D721Med (cell line): ENCODE measurements around the gene GFER.

Source experiments
- DNase-seq: peaks from one replicate; pipeline ENCODE4 v3.0.0; 2011; ENCODE audit warnings: low spot score; ENCODE audit not compliant: insufficient read length
- FAIRE-seq: peaks from 2 replicates; lab custom pipeline; 2011; peaks lifted over from hg19 to GRCh38; lab: Jason Lieb, UNC
- TF ChIP-seq, protein P1 (sequence below): IDR thresholded peaks from 2 replicates; pipeline ENCODE4 v1.5.1; 2012; ENCODE audit warnings: mild to moderate bottlenecking, control low read depth; ENCODE audit not compliant: insufficient read depth; ENCODE audit errors: missing control alignments

GFER gene

DNA sequence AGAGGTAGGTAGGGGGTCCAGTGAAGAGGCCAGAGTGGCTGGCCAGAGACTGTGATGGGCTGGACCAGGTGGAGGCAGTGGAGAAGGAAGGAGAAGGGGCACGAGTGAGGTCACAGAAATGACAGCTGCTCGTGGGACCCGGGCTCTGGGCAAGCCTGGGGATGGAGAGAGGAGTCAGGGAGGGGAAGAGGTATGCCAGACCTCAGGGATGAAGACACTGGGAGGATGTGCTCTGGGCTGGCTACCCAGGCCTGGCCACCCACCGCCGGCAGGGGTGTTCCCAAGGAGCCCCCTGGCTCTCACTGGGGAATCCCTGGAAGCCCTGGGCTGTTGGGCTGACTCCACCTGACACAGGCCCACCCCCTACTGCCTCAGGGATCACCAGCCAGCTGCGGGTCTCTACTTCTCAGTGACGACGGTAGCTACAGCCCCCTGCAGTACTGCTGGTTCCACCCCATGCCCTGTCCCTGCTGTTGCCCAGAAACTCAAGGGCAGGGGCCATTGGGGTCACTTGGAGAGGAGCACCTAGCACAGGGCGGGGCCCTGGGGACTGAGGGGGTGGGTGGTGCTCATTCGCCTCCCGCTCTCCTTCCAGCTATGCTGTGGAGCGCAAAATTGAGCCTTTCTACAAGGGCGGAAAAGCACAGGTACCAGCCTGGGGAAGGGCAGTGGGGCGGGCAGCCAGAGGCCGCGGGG lies 10.4 kb upstream of the GFER start:
- no peak for DNase-seq
- FAIRE-seq: no peak
- TF ChIP-seq, protein P1, sequence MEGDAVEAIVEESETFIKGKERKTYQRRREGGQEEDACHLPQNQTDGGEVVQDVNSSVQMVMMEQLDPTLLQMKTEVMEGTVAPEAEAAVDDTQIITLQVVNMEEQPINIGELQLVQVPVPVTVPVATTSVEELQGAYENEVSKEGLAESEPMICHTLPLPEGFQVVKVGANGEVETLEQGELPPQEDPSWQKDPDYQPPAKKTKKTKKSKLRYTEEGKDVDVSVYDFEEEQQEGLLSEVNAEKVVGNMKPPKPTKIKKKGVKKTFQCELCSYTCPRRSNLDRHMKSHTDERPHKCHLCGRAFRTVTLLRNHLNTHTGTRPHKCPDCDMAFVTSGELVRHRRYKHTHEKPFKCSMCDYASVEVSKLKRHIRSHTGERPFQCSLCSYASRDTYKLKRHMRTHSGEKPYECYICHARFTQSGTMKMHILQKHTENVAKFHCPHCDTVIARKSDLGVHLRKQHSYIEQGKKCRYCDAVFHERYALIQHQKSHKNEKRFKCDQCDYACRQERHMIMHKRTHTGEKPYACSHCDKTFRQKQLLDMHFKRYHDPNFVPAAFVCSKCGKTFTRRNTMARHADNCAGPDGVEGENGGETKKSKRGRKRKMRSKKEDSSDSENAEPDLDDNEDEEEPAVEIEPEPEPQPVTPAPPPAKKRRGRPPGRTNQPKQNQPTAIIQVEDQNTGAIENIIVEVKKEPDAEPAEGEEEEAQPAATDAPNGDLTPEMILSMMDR: no peak

DNA sequence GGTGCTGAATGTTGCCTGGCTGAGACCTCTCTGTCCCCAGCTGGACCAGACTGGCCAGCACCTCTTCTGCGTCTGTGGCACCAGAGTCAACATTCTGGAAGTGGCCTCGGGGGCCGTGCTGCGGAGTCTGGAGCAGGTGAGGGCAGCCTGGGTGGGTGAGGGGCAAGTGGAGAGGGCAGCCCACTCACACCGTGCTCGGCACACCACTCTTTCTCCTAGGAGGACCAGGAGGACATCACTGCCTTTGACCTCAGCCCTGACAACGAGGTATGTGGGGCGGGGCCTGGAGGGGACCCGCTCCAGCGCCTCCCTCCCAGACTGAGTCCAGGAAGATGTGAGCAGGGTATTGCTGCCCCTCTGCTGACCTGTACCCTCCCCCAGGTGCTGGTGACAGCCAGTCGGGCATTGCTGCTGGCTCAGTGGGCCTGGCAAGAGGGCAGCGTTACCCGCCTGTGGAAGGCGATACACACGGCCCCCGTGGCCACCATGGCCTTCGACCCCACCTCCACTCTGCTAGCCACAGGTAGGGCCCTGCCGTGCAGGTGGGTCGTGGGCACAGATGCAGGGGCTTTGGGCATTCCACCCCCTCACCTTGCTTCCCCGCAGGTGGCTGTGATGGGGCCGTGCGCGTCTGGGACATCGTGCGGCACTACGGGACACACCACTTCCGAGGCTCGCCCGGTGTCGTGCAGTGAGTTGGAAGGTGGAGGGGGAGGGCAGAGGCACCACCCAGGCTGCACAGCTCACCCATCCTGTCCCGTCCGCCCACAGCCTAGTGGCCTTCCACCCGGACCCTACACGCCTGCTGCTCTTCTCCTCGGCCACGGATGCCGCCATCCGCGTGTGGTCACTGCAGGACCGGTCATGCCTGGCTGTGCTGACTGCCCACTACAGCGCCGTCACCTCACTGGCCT lies 9.6 kb upstream of the GFER start:
- TF ChIP-seq, protein P1: no peak
- no peak for FAIRE-seq
- no peak for DNase-seq

DNA sequence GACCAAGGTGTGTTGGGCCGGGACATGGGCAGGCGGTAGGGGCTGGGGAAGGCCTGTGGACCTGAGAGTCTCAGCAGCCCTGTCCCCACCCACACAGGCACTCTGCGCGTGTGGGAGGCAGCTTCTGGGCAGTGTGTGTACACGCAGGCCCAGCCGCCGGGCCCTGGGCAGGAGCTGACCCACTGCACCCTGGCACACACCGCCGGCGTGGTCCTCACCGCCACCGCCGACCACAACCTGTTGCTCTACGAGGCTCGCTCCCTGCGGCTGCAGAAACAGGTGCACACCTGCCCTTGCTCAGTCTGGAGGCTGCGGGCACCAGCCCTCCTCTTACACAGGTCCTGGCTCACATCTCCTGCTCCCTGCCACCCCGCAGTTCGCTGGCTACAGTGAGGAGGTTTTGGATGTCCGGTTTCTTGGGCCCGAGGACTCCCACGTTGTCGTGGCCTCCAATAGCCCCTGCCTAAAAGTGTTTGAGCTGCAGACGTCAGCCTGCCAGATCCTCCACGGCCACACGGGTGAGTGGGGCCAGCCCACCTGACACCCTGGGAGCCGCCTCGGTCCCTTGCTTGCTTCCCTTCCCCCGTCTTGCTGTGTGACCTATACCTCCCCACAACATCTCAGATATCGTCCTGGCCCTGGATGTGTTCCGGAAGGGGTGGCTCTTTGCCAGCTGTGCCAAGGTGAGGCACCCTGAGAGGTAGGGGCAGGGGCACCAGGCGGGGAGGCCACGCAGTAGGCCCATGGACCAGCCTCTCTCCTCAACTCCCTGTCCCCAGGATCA lies 8.4 kb upstream of the GFER start:
- no peak for FAIRE-seq

DNA sequence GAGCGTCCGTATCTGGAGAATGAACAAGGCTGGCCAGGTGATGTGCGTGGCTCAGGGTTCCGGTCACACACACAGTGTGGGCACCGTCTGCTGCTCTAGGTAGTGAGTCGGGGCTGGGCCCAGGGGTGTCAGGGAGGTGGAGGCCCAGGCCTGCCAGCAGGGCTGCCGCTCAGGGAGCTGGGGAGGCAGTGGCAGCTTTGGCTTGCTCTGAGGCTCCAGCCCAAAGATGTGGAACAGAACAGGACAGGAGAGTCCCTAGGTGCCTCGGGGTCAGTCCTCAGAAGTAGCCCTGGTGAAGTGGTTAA lies 7.8 kb upstream of the GFER start:
- no peak for DNase-seq
- TF ChIP-seq, protein P1: no peak
- FAIRE-seq: no peak

More for the DNA sequence above, 8.4 kb upstream of the GFER start:
- TF ChIP-seq, protein P1: no peak
- DNase-seq: no peak

DNA sequence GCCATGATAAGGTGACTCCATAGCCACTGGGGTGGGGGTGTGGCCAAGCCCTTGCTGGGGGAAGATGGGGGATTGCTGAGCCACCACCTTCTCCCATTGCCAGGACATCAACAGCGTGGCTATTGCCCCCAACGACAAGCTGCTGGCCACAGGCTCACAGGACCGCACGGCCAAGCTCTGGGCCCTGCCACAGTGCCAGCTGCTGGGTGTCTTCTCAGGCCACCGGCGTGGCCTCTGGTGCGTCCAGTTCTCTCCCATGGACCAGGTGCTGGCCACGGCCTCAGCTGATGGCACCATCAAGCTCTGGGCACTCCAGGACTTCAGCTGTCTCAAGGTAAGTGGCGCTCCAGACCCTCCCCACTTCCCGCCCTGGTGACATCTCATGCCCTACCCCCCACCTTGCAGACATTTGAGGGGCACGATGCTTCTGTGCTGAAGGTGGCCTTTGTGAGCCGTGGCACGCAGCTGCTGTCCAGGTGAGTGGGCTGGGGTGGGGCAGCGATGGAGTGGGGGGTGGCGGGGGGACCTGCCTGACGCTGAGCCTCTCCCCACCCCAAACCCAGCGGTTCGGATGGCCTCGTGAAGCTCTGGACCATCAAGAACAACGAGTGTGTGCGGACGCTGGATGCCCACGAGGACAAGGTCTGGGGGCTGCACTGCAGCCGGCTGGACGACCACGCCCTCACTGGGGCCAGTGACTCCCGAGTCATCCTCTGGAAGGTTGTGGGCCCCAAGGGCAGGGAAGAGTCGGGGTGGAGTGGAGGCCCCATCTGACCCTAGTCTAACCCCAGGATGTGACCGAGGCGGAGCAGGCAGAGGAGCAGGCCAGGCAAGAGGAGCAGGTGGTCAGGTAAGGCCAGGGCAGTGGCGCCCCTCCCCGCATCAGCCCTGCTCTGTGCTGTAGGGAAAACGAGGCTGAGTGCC lies 6.8 kb upstream of the GFER start:
- DNase-seq: no peak
- no peak for FAIRE-seq
- TF ChIP-seq, protein P1: no peak

DNA sequence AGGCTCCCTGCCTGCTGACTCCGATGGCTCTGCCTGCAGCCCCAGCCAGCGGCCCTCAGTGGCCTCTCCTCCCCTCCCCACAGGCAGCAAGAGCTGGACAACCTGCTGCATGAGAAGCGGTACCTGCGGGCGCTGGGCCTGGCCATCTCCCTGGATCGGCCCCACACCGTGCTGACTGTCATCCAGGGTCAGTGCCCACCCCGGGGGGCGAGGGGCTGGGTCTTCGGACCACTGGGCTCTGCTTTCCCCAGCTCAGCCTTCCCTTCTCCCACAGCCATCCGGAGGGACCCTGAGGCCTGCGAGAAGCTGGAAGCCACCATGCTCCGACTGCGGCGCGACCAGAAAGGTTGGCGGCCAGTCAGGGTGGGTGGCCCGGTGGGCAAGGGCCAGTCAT lies 6.1 kb upstream of the GFER start:
- TF ChIP-seq, protein P1: no peak
- DNase-seq (no peak), FAIRE-seq (no peak)
